Lung (tissue), 12 donors: Measurements from ENCODE around the gene FIGLA. TPM values are rescaled to one million over a fixed set of nuclear protein-coding genes. Genes with fewer than 3 reads are reported as not detected.

Source experiments
- ATAC-seq: fragments of 200-7000 bp; cut with Tn5 transposase; one replicate; pipeline ENCODE4 v1.9.1; 2020; ENCODE audit warnings: moderate number of reproducible peaks; ENCODE audit not compliant: insufficient read depth, low FRiP score
- DNase-seq, 3 donors: peaks; one replicate each; pipeline ENCODE4 v3.0.0-alpha.2; 2013 to 2017
- H3K27ac ChIP-seq, 2 donors: one replicate each; pipeline ENCODE4 v1.5.1; 2013; ENCODE audit warnings: mild to moderate bottlenecking in 2 of 2, moderate library complexity in 2 of 2, control low read depth in 1 of 2, inconsistent platforms in 1 of 2, low read depth in 1 of 2, low read length in 1 of 2
- H3K27me3 ChIP-seq, 3 donors: one replicate each; pipeline ENCODE4 v1.5.1; 2013; ENCODE audit warnings: low read length in 2 of 3; ENCODE audit not compliant: control insufficient read depth in 3 of 3, insufficient read depth in 3 of 3
- H3K36me3 ChIP-seq, 4 donors: one replicate each; pipeline ENCODE4 v1.5.1; 2013; ENCODE audit warnings: low read length in 4 of 4, mild to moderate bottlenecking in 1 of 4, moderate library complexity in 1 of 4; ENCODE audit not compliant: control insufficient read depth in 4 of 4, insufficient read depth in 4 of 4
- H3K4me1 ChIP-seq, 5 donors: one replicate each; pipeline ENCODE4 v1.5.1; 2013; ENCODE audit warnings: low read length in 5 of 5, mild to moderate bottlenecking in 2 of 5, moderate library complexity in 1 of 5; ENCODE audit not compliant: control insufficient read depth in 5 of 5, insufficient read depth in 5 of 5
- H3K4me3 ChIP-seq: one replicate; pipeline ENCODE4 v1.5.1; 2013; ENCODE audit warnings: mild to moderate bottlenecking, control low read depth, moderate library complexity
- H3K9ac ChIP-seq, 2 donors: one replicate each; pipeline ENCODE4 v1.5.1; 2013; ENCODE audit warnings: low read length in 2 of 2, control low read depth in 1 of 2; ENCODE audit not compliant: insufficient read depth in 1 of 2
- H3K9me3 ChIP-seq, 4 donors: one replicate each; pipeline ENCODE4 v1.5.1; 2013; ENCODE audit warnings: low read length in 3 of 4, mild to moderate bottlenecking in 1 of 4, moderate library complexity in 1 of 4; ENCODE audit not compliant: control insufficient read depth in 4 of 4, insufficient read depth in 3 of 4
- WGBS, 2 donors: extraction: QIAGEN DNeasy Blood & Tissue Kit; methylation state at CpG; one replicate each; pipeline ENCODE4 v1.1.7; 2013; 5-methylcytosine and 5-hydroxymethylcytosine counted together
- polyA plus RNA-seq, 2 donors: library from polyadenylated mRNA; stranded (reverse); fragments of 200-250 nt; gene quantifications; one replicate each; pipeline ENCODE4 v1.2.1, GENCODE V29; 2013
- total RNA-seq, 2 donors: library from RNA; depleted of rRNA in 1 of 2; stranded (reverse); fragments of >200 nt in 1 of 2; gene quantifications; one replicate each; pipeline ENCODE4 v1.2.1, GENCODE V29; 2014 to 2021
- TF ChIP-seq, protein P1 (sequence below): IDR thresholded peaks from 2 replicates; pipeline ENCODE4 v1.5.1; 2012; ENCODE audit warnings: mild to moderate bottlenecking; ENCODE audit errors: control extremely low read depth, extremely low read depth
- donor health status: control.
- donor health status: control.
- donor health status: Bipolar disorder and iron deficiency.
- donor health status: healthy.
- donor health status: DM: yes; HTN: yes; CAD: no.

Gene FIGLA
- total and polyA plus RNA-seq, 4 donors: 0.31 to 0.53 TPM; not detected in 2

DNA sequence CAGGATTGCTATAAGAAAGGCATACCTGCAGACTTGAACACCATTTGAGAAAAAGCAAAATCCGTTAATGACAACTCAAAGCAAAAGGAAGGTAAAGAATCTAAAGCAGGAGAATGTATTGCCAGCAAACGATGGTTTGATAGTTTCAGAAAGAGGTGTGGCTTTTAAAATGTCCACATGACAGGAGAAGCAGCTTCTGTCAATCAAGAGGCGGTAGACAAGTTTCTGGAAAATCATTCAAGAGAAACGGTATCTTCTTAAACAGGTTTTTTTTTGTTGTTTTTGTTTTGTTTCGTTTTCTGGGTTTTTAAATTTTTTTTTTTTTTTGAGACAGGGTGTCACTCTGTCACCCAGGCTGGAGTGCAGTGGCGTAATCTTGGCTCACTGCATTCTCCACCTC is 16.2 kb upstream of the FIGLA start:
- ATAC-seq (no peak), DNase-seq (no peak)
- TF ChIP-seq, protein P1, sequence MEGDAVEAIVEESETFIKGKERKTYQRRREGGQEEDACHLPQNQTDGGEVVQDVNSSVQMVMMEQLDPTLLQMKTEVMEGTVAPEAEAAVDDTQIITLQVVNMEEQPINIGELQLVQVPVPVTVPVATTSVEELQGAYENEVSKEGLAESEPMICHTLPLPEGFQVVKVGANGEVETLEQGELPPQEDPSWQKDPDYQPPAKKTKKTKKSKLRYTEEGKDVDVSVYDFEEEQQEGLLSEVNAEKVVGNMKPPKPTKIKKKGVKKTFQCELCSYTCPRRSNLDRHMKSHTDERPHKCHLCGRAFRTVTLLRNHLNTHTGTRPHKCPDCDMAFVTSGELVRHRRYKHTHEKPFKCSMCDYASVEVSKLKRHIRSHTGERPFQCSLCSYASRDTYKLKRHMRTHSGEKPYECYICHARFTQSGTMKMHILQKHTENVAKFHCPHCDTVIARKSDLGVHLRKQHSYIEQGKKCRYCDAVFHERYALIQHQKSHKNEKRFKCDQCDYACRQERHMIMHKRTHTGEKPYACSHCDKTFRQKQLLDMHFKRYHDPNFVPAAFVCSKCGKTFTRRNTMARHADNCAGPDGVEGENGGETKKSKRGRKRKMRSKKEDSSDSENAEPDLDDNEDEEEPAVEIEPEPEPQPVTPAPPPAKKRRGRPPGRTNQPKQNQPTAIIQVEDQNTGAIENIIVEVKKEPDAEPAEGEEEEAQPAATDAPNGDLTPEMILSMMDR: no peak
- Histone ChIP-seq H3K27ac (no peak overlapping the region), H3K4me3 (no peak overlapping the region), H3K9ac (no peak overlapping the region), H3K36me3 (no peaks in the 10 kb centered on the region), H3K4me1 (peaks cover 0 to 2% (median 0%) of the 10 kb centered on the region in 5 donors), H3K27me3 (peaks cover 0 to 2% (median 0%) of the 10 kb centered on the region in 3 donors), H3K9me3 (peaks cover 0 to 2% (median 0%) of the 10 kb centered on the region in 4 donors)
- 68 to 74% methylated on average over 6 of the region's 6 CpGs for WGBS, 2 donors

DNA sequence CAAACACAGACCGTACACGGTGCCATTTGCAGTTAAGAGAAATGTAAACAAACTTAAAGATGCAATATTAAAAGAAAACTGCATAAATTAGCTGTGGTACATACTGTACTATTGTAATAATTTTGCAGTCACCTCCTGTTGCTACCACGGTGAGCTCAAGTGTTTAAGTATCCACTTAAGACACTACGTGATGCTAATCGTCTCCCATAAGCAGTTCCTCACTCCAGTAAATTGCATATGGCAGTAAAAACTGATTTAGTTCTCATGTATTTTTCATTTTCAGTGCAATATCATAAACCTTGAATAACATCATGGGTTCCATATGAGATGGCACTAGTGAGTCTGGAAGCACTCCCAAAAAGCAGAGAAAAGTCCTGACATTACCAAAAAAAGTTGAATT is 15.6 kb upstream of the FIGLA start:
- no peak for ATAC-seq

DNA sequence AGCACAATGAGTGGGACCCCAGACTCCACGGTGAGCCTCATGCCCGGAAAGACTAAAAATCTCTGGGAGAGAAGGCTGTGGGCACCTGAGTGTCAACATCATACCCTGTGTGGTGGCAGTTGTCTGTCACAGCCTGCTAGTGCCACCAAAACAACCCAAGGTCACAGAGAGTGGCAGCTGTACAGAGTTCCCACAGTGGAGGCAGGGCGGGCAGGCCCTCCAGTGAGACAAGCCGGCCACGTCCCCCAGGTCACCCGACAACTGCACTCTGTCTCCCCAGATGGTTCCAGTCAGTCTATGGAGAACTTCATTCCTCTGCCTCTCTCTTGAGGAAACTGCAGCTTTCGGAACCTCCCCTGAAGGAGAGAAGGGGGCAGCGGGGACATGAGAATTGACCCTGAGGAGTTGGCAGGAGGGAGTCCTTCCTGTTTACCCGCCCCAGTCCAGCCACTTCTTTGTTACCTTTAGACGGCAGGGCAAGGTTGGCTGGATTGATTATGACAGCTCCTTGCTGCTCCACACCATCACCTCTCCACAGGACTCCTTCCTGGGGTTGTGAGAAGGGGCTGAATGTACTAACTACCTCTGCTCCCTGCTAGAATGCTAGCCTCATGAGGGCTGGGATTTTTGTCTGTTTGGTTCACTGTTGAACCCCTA is 11.3 kb upstream of the FIGLA start:
- TF ChIP-seq, protein P1: no peak
- H3K9ac ChIP-seq: no peak overlapping the region
- peaks cover 0 to 2% (median 0%) of the 10 kb centered on the region in 5 donors for H3K4me1 ChIP-seq
- ATAC-seq (no peak), DNase-seq (no peak)
- H3K36me3 ChIP-seq: no peaks in the 10 kb centered on the region
- H3K4me3 ChIP-seq: no peak overlapping the region
- WGBS, 2 donors: 72 to 79% methylated on average over 10 of the region's 10 CpGs
- H3K27ac ChIP-seq: no peak overlapping the region
- peaks cover 0 to 13% (median 0%) of the 10 kb centered on the region in 4 donors for H3K9me3 ChIP-seq
- peaks cover 0 to 5% (median 0%) of the 10 kb centered on the region in 3 donors for H3K27me3 ChIP-seq

More for the DNA sequence above, 15.6 kb upstream of the FIGLA start:
- TF ChIP-seq, protein P1: no peak
- no peak overlapping the region for H3K9ac ChIP-seq
- no peak overlapping the region for H3K4me3 ChIP-seq
- DNase-seq: peak in 1 of 3 donors; percentile 51
- peaks cover 0 to 2% (median 0%) of the 10 kb centered on the region in 3 donors for H3K27me3 ChIP-seq
- no peak overlapping the region for H3K27ac ChIP-seq
- WGBS, 2 donors: 55 to 75% methylated on average over 5 of the region's 5 CpGs
- peaks cover 0 to 4% (median 0%) of the 10 kb centered on the region in 4 donors for H3K9me3 ChIP-seq
- H3K4me1 ChIP-seq: peaks cover 0 to 2% (median 0%) of the 10 kb centered on the region in 5 donors
- no peaks in the 10 kb centered on the region for H3K36me3 ChIP-seq
